WTC11 (cell line): ENCODE results near the gene HCRTR1. TPM values are rescaled to one million over a fixed set of nuclear protein-coding genes. Genes with fewer than 3 reads are reported as not detected.

Experiments used
- ATAC-seq: fragments of 200-7000 bp; cut with Tn5 transposase; 2 replicates; pipeline ENCODE4 v1.10.0; 2021; ENCODE audit warnings: mild to moderate bottlenecking, moderate library complexity
- CTCF ChIA-PET: fragments of 300-600 bp; sonication (Branson Sonifier 250); formaldehyde crosslinking; loops from one replicate; lab custom pipeline; 2021; ENCODE audit warnings: antibody characterized with exemption; lab: Charles Lee
- POLR2A ChIA-PET: fragments of 350-600 bp; sonication (Branson Sonifier 250); formaldehyde crosslinking; loops from one replicate; lab custom pipeline; 2021; ENCODE audit warnings: antibody characterized with exemption; lab: Charles Lee
- DNase-seq: peaks from one replicate; pipeline ENCODE4 v3.0.0; 2021; ENCODE audit warnings: low spot score
- H3K27ac Mint-ChIP-seq: 2 replicates; pipeline ENCODE4 v1.8.0; 2021; ENCODE audit warnings: mixed read lengths
- H3K27me3 Mint-ChIP-seq: 2 replicates; pipeline ENCODE4 v1.8.0; 2021; ENCODE audit warnings: low read depth, mild to moderate bottlenecking, moderate library complexity, mixed read lengths
- H3K36me3 Mint-ChIP-seq: 2 replicates; pipeline ENCODE4 v1.8.0; 2021; ENCODE audit warnings: mixed read lengths
- H3K4me1 Mint-ChIP-seq: 2 replicates; pipeline ENCODE4 v1.8.0; 2022; ENCODE audit warnings: mixed read lengths
- H3K4me3 Mint-ChIP-seq: 2 replicates; pipeline ENCODE4 v1.8.0; 2021; ENCODE audit warnings: mild to moderate bottlenecking, moderate library complexity, mixed read lengths
- H3K9me3 Mint-ChIP-seq: 2 replicates; pipeline ENCODE4 v1.8.0; 2021; ENCODE audit warnings: mixed read lengths
- CBFB ChIP-seq: sonication (generic); formaldehyde crosslinking; IDR thresholded peaks from 2 replicates; pipeline ENCODE4 v1.8.1; 2022; ENCODE audit warnings: mild to moderate bottlenecking, low read depth, missing genetic modification reagents
- FOXJ3 ChIP-seq: sonication (generic); formaldehyde crosslinking; IDR thresholded peaks from 2 replicates; pipeline ENCODE4 v1.9.0; 2021; ENCODE audit warnings: missing genetic modification reagents, mild to moderate bottlenecking, borderline replicate concordance
- FOXK1 ChIP-seq: sonication (generic); formaldehyde crosslinking; IDR thresholded peaks from 2 replicates; pipeline ENCODE4 v1.8.0; 2022; ENCODE audit warnings: mild to moderate bottlenecking, moderate library complexity, missing genetic modification reagents
- NR2C2 ChIP-seq: sonication (generic); formaldehyde crosslinking; IDR thresholded peaks from 2 replicates; pipeline ENCODE4 v1.8.0; 2022; ENCODE audit warnings: mild to moderate bottlenecking, missing genetic modification reagents
- NR3C1 ChIP-seq: sonication (generic); formaldehyde crosslinking; conservative IDR thresholded peaks from 2 replicates; pipeline ENCODE4 v1.8.1; 2023; ENCODE audit warnings: low read depth, mild to moderate bottlenecking, missing genetic modification reagents
- RELA ChIP-seq: sonication (generic); formaldehyde crosslinking; IDR thresholded peaks from 2 replicates; pipeline ENCODE4 v1.8.1; 2022; ENCODE audit warnings: missing genetic modification reagents, mild to moderate bottlenecking, borderline replicate concordance
- RORB ChIP-seq: fragments of 250-450 bp; sonication (Bioruptor Pico); IDR thresholded peaks from 2 replicates; pipeline ENCODE4 v1.9.0; 2021; ENCODE audit warnings: mild to moderate bottlenecking
- ZBTB21 ChIP-seq: sonication (generic); formaldehyde crosslinking; IDR thresholded peaks from 2 replicates; pipeline ENCODE4 v1.8.1; 2023; ENCODE audit warnings: mild to moderate bottlenecking, missing genetic modification reagents, borderline replicate concordance
- ZNF263 ChIP-seq: sonication (generic); formaldehyde crosslinking; IDR thresholded peaks from 2 replicates; pipeline ENCODE4 v1.8.1; 2022; ENCODE audit warnings: low read depth, mild to moderate bottlenecking, moderate library complexity, missing genetic modification reagents
- ZNF396 ChIP-seq: fragments of 250-450 bp; sonication (Bioruptor Pico); IDR thresholded peaks from 2 replicates; pipeline ENCODE4 v1.8.0; 2021; ENCODE audit warnings: mild to moderate bottlenecking, moderate library complexity, borderline replicate concordance
- ZNF423 ChIP-seq: fragments of 250-450 bp; sonication (Bioruptor Pico); IDR thresholded peaks from 2 replicates; pipeline ENCODE4 v2.1.2; 2022; ENCODE audit warnings: mild to moderate bottlenecking, moderate library complexity
- total RNA-seq: library from RNA; stranded (reverse); gene quantifications from 3 replicates; pipeline ENCODE4 v1.2.3, GENCODE V29; 2021
- TF ChIP-seq, protein P1 (sequence below): sonication (generic); formaldehyde crosslinking; IDR thresholded peaks from 2 replicates; pipeline ENCODE4 v1.8.0; 2023; ENCODE audit warnings: missing genetic modification reagents
- TF ChIP-seq, protein P2 (sequence below): sonication (generic); formaldehyde crosslinking; IDR thresholded peaks from 2 replicates; pipeline ENCODE4 v1.8.1; 2023; ENCODE audit warnings: mild to moderate bottlenecking, missing genetic modification reagents
- TF ChIP-seq, protein P3 (sequence below): fragments of 250-450 bp; sonication (Bioruptor Pico); IDR thresholded peaks from 2 replicates; pipeline ENCODE4 v1.9.0; 2021; ENCODE audit warnings: mild to moderate bottlenecking
- TF ChIP-seq, protein P4 (sequence below): fragments of 250-450 bp; sonication (Bioruptor Pico); conservative IDR thresholded peaks from 2 replicates; pipeline ENCODE4 v1.9.0; 2021; ENCODE audit warnings: mild to moderate bottlenecking
- TF ChIP-seq, protein P5 (sequence below): fragments of 250-450 bp; sonication (Bioruptor Pico); IDR thresholded peaks from 2 replicates; pipeline ENCODE4 v1.9.0; 2021; ENCODE audit warnings: moderate library complexity, mild to moderate bottlenecking, inconsistent platforms, borderline replicate concordance
- TF ChIP-seq, protein P6 (sequence below): sonication (generic); formaldehyde crosslinking; IDR thresholded peaks from 2 replicates; pipeline ENCODE4 v1.8.0; 2022; ENCODE audit warnings: mild to moderate bottlenecking, missing genetic modification reagents
- TF ChIP-seq, protein P7 (sequence below): sonication (generic); formaldehyde crosslinking; IDR thresholded peaks from 2 replicates; pipeline ENCODE4 v1.8.1; 2022; ENCODE audit warnings: mild to moderate bottlenecking, missing genetic modification reagents, moderate library complexity, borderline replicate concordance

The HCRTR1 gene
- total RNA-seq, 1 experiment from 2014 or later = 0.13 TPM

DNA sequence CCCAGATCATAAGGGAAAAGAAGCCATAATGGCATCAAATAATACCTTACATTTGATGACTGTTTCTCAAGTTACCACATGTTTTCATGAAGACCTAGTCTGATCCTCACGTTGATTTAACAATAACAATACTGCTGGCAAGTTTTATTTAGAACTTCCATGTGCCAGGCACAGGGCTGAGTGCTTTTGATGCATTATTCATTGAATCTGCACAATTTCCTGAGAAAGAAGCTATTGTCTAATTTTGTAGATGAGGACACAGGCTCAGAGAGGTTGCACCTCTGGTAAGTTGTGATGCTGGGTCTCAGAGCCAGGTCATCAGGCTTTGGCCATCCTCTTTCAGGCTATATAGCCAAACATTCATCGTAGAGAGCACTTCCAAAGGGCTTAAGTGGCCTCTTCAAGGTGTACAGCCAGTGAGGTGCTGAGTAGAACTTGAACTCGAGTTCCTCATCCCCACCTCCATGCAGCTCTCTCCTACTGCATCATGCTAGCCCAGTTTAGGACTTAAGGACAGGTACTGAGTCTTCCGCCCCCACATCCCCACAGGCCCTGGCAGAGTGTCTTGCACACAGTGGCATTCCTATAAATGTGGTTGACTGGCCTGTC is 35.5 kb downstream of the HCRTR1 start (continued):
- no peak for TF ChIP-seq FOXK1 (CRISPR knock-in tag)

DNA sequence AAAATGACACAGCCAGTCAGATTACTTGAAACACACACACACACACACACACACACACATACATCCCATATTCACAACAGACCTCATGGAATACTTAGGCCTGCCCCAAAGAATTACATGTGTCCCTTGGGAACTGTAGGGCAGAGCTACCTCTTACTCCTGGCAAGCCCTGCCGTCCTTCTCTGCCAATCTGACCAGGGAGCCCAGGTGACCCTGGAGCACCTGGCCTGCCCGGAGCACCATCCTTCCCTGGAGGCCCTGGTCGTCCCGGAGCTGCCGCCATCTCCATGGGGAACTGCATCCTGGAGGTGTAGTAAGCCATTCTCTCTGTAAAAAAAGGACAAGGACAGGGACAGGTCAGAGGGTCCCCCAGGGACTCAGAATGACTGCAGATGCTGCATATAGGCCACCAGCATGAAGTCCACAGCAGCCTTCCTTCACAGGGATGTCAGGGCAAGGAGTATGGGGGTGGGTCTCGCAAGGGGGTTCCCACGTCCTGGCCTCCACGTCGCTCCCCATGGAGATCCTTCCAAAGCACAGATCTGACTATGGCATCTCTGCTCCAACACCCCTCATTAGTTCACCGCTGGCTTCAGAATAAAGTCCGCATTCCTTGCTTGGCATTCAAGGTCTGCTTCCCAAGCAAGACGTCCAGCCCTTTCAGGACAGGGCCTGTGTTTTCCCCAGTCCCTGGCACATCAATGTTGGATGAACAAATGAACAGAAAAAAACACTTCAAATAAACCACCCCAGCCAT is 36.4 kb downstream of the HCRTR1 start:
- TF ChIP-seq, protein P1, sequence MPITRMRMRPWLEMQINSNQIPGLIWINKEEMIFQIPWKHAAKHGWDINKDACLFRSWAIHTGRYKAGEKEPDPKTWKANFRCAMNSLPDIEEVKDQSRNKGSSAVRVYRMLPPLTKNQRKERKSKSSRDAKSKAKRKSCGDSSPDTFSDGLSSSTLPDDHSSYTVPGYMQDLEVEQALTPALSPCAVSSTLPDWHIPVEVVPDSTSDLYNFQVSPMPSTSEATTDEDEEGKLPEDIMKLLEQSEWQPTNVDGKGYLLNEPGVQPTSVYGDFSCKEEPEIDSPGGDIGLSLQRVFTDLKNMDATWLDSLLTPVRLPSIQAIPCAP (CRISPR knock-in tag) = no peak
- TF ChIP-seq ZBTB21 (CRISPR knock-in tag) = no peak
- TF ChIP-seq, protein P2, sequence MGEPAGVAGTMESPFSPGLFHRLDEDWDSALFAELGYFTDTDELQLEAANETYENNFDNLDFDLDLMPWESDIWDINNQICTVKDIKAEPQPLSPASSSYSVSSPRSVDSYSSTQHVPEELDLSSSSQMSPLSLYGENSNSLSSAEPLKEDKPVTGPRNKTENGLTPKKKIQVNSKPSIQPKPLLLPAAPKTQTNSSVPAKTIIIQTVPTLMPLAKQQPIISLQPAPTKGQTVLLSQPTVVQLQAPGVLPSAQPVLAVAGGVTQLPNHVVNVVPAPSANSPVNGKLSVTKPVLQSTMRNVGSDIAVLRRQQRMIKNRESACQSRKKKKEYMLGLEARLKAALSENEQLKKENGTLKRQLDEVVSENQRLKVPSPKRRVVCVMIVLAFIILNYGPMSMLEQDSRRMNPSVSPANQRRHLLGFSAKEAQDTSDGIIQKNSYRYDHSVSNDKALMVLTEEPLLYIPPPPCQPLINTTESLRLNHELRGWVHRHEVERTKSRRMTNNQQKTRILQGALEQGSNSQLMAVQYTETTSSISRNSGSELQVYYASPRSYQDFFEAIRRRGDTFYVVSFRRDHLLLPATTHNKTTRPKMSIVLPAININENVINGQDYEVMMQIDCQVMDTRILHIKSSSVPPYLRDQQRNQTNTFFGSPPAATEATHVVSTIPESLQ = no peak
- TF ChIP-seq NR2C2 (CRISPR knock-in tag) = no peak
- TF ChIP-seq, protein P3, sequence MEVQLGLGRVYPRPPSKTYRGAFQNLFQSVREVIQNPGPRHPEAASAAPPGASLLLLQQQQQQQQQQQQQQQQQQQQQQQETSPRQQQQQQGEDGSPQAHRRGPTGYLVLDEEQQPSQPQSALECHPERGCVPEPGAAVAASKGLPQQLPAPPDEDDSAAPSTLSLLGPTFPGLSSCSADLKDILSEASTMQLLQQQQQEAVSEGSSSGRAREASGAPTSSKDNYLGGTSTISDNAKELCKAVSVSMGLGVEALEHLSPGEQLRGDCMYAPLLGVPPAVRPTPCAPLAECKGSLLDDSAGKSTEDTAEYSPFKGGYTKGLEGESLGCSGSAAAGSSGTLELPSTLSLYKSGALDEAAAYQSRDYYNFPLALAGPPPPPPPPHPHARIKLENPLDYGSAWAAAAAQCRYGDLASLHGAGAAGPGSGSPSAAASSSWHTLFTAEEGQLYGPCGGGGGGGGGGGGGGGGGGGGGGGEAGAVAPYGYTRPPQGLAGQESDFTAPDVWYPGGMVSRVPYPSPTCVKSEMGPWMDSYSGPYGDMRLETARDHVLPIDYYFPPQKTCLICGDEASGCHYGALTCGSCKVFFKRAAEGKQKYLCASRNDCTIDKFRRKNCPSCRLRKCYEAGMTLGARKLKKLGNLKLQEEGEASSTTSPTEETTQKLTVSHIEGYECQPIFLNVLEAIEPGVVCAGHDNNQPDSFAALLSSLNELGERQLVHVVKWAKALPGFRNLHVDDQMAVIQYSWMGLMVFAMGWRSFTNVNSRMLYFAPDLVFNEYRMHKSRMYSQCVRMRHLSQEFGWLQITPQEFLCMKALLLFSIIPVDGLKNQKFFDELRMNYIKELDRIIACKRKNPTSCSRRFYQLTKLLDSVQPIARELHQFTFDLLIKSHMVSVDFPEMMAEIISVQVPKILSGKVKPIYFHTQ (CRISPR knock-in tag) = no peak
- TF ChIP-seq CBFB (CRISPR knock-in tag) = no peak
- H3K27ac Mint-ChIP-seq = no peak overlapping the region
- H3K9me3 Mint-ChIP-seq = no peaks in the 10 kb centered on the region
- CTCF ChIA-PET = interaction anchor here (0.6 to 1.0 kb wide), 2 partner anchors 42 to 62 kb away, joined by 3 read pairs; no protein-coding TSS in a partner anchor
- H3K4me3 Mint-ChIP-seq = no peak overlapping the region
- DNase-seq = no peak
- POLR2A ChIA-PET = no interaction called here
- H3K4me1 Mint-ChIP-seq = no peaks in the 10 kb centered on the region
- H3K27me3 Mint-ChIP-seq = no peaks in the 10 kb centered on the region
- ATAC-seq = no peak
- no peaks in the 10 kb centered on the region for H3K36me3 Mint-ChIP-seq

DNA sequence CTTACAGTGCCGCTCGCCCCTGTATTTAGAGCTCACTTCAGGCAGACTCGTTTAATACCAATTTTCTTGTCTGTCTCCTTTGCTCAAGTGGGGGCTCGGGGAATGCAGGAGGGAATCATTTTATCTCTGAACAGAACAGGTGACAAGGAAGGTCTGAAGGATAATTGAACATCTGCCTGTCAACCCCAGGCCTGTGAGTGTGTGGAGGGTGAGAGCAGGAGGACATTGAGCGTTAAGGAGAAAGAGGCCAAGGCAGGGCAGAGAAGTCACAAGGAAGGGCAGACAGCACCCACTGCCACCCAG is 36.9 kb downstream of the HCRTR1 start:
- DNase-seq (no peak), ATAC-seq (no peak)
- Mint-ChIP-seq H3K9me3 (no peaks in the 10 kb centered on the region), H3K4me3 (no peak overlapping the region), H3K27ac (no peak overlapping the region), H3K4me1 (no peaks in the 10 kb centered on the region), H3K27me3 (no peaks in the 10 kb centered on the region), H3K36me3 (no peaks in the 10 kb centered on the region)
- POLR2A ChIA-PET = no interaction called here
- CTCF ChIA-PET = interaction anchor here (0.6 to 1.0 kb wide), 2 partner anchors 42 to 61 kb away, joined by 3 read pairs; no protein-coding TSS in a partner anchor
- TF ChIP-seq ZNF396 (CRISPR knock-in tag) = no peak
- no peak for TF ChIP-seq RORB (CRISPR knock-in tag)
- TF ChIP-seq, protein P4, sequence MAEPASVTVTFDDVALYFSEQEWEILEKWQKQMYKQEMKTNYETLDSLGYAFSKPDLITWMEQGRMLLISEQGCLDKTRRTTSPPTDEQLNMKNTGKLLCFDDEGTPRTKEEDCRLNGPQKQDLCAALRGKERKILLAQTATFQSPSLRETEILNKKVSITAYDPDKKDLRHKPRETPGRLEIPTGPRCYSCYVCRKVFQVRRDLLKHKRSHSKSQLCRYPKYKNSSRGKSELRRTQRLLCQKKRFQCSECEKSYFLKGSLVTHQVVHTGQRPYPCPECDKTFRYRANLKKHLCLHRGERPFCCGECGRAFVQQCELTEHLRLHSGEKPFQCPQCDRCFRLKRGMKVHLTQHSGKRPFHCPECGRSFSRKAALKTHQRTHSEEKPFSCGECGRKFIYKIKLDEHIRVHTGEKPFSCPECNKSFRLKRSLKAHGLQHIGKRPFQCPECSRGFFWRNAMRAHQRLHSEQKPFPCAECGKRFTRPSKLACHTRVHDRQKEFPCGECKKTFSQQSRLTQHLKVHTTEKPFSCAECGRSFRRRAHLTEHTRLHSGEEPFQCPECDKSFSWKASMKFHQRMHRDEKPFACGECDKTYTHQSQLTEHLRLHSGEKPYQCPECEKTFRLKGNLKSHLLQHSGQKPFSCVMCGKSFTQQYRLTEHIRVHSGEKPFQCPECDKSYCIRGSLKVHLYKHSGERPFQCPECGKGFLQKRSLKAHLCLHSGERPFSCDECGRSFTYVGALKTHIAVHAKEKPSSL (CRISPR knock-in tag) = no peak
- TF ChIP-seq, protein P5, sequence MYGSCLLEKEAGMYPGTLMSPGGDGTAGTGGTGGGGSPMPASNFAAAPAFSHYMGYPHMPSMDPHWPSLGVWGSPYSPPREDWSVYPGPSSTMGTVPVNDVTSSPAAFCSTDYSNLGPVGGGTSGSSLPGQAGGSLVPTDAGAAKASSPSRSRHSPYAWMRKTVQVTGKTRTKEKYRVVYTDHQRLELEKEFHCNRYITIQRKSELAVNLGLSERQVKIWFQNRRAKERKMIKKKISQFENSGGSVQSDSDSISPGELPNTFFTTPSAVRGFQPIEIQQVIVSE (CRISPR knock-in tag) = no peak
- TF ChIP-seq, protein P6, sequence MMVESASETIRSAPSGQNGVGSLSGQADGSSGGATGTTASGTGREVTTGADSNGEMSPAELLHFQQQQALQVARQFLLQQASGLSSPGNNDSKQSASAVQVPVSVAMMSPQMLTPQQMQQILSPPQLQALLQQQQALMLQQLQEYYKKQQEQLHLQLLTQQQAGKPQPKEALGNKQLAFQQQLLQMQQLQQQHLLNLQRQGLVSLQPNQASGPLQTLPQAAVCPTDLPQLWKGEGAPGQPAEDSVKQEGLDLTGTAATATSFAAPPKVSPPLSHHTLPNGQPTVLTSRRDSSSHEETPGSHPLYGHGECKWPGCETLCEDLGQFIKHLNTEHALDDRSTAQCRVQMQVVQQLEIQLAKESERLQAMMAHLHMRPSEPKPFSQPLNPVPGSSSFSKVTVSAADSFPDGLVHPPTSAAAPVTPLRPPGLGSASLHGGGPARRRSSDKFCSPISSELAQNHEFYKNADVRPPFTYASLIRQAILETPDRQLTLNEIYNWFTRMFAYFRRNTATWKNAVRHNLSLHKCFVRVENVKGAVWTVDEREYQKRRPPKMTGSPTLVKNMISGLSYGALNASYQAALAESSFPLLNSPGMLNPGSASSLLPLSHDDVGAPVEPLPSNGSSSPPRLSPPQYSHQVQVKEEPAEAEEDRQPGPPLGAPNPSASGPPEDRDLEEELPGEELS = no peak
- no peak for TF ChIP-seq NR3C1 (CRISPR knock-in tag)
- TF ChIP-seq RELA = no peak
- TF ChIP-seq ZNF423 (CRISPR knock-in tag) = no peak
- TF ChIP-seq ZNF263 = no peak
- no peak for TF ChIP-seq FOXJ3 (CRISPR knock-in tag)
- TF ChIP-seq, protein P7, sequence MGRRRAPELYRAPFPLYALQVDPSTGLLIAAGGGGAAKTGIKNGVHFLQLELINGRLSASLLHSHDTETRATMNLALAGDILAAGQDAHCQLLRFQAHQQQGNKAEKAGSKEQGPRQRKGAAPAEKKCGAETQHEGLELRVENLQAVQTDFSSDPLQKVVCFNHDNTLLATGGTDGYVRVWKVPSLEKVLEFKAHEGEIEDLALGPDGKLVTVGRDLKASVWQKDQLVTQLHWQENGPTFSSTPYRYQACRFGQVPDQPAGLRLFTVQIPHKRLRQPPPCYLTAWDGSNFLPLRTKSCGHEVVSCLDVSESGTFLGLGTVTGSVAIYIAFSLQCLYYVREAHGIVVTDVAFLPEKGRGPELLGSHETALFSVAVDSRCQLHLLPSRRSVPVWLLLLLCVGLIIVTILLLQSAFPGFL = no peak
